ENCODE data around the gene OPALIN.

GRCh38 chr10:96327462-96327861, 31.3 kb downstream of the OPALIN start:
- no peak for TF ChIP-seq CTCF (IDR thresholded peaks at IDR 0.05)
- TF ChIP-seq MAX (IDR thresholded peaks at IDR 0.05; ENCODE audit: low read depth) = no peak
- TF ChIP-seq JUND (IDR thresholded peaks at IDR 0.05) = no peak
- no peak for TF ChIP-seq RAD21 (IDR thresholded peaks at IDR 0.05; ENCODE audit: low read length)
- TF ChIP-seq POLR2AphosphoS5 (IDR thresholded peaks at IDR 0.05; ENCODE audit: low read depth, low read length) = no peak
- no peak for TF ChIP-seq EZH2phosphoT487 (IDR thresholded peaks at IDR 0.05; ENCODE audit: borderline replicate concordance, low read depth)
- TF ChIP-seq MEF2A (IDR thresholded peaks at IDR 0.05; ENCODE audit: borderline replicate concordance, low read depth) = no peak
- no peak for TF ChIP-seq ZBTB33 (IDR thresholded peaks at IDR 0.05; ENCODE audit: borderline replicate concordance, low read depth)
- TF ChIP-seq TCF12 (IDR thresholded peaks at IDR 0.05) = no peak
- TF ChIP-seq FOXM1 (IDR thresholded peaks at IDR 0.05; ENCODE audit: low read depth) = no peak
- no peak for TF ChIP-seq YY1 (IDR thresholded peaks at IDR 0.05; ENCODE audit: low read depth)
